Eye (tissue), 1 donor: ENCODE results near the gene RCL1.
"Not testable (repeated sequence)": the region's sequence is repeated elsewhere in the genome, so short reads cannot be mapped to it uniquely, and the experiment has no call there.

Source experiments
- DNase-seq: peaks from one replicate; pipeline ENCODE4 v3.0.0-alpha.2; 2015

Gene RCL1

GRCh38 chr9:4783191-4783590 lies 9.6 kb upstream of the RCL1 start:
- not testable (repeated sequence) for DNase-seq

GRCh38 chr9:4784403-4784802 lies 8.3 kb upstream of the RCL1 start:
- DNase-seq: no peak

DNA sequence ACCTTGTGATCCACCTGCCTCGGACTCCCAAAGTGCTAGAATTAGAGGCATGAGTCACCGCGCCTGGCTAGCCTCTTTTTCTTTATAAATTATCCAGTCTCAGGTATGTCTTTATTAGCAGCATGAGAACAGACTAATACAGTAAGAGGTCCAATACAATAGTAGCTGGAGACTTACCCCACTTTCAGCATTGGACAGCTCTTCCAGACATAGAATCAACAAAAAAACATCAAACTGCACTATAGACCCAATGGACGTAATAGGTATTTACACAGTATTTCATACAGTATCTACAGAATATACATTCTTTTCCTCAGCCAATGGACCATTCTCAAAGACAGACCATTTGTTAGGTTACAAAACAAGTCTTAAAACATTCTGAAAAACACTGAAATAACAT lies 6.1 kb upstream of the RCL1 start:
- no peak for DNase-seq

GRCh38 chr9:4787876-4788275 lies 4.9 kb upstream of the RCL1 start:
- no peak for DNase-seq

GRCh38 chr9:4788703-4789102 lies 4.0 kb upstream of the RCL1 start:
- DNase-seq: no peak

DNA sequence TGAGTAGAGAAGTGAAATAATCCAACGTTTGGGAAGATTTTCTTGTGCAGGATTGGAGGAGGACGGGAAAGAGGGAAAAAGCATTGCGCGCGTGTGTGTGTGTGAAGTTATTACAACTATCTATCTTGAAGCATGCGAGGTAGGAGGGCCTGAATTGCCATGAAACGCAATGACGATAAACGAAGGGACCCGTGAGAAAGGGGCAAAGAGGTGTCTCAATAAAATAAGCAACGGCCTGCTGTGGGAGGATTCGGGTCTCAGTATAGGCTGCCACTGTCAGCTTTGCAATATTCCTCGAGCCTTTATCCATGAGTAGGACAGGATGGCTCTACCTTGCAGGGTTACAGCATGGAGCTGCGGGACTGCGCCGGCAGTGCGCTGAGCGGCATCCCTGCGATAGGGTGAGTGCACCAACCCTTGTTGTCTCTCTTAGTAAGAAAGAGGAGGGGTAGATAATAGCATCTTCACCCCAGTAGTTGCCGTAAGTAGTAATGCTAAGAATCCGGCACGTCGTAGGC lies 631 bp upstream of the RCL1 start:
- DNase-seq: no peak

GRCh38 chr9:4793459-4794395 lies 983 bp downstream of the RCL1 start:
- DNase-seq: peak; percentile 82

GRCh38 chr9:4794691-4795090 lies 1.9 kb downstream of the RCL1 start:
- no peak for DNase-seq

GRCh38 chr9:4795108-4795507 lies 2.4 kb downstream of the RCL1 start:
- DNase-seq: not testable (repeated sequence)

- DNase-seq: no peak
Measured at GRCh38 chr9:4796530-4796929, 3.8 kb downstream of the RCL1 start.

DNA sequence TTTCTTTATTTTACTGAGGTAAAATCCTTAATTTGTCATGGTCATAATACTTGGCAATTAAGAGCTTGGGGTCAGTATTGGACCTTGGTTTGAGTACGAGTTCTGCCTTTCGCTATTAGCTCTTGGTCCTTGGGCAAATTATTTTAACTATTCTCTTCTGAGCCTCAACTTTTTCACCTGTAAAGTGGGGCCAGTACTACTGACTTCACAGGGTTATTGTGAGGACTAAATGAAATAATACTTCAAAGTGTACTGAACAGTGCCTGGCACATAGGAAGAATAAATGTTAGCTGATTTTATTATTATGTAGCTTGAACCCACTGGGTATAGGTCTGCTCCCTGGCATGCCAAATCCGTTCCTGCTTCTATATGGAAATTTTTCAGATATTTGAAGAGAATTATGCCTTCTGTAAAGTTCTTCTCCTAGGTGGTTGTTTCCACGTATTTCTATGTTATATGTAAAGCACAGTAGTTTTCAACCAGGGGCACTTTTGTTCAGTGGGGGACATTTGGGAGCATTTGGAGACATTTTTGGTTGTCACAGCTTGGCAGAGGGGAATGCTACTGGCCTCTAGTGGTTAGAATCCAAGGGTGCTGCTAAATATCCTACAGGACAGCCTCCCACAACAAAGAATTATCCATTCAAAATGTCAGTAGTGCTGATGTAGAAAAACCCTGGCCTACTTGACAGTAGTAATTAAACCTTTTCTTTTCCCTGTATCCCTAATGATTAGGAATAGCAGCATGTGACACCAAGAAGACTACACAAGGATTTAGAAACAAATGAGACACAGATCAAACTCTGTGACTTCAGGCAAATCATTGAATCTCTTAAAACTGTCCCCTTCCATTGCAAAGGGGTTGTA lies 4.5 kb downstream of the RCL1 start:
- peak; percentile 74 for DNase-seq

- DNase-seq: no peak
Measured at GRCh38 chr9:4797854-4798150, 5.1 kb downstream of the RCL1 start.

DNA sequence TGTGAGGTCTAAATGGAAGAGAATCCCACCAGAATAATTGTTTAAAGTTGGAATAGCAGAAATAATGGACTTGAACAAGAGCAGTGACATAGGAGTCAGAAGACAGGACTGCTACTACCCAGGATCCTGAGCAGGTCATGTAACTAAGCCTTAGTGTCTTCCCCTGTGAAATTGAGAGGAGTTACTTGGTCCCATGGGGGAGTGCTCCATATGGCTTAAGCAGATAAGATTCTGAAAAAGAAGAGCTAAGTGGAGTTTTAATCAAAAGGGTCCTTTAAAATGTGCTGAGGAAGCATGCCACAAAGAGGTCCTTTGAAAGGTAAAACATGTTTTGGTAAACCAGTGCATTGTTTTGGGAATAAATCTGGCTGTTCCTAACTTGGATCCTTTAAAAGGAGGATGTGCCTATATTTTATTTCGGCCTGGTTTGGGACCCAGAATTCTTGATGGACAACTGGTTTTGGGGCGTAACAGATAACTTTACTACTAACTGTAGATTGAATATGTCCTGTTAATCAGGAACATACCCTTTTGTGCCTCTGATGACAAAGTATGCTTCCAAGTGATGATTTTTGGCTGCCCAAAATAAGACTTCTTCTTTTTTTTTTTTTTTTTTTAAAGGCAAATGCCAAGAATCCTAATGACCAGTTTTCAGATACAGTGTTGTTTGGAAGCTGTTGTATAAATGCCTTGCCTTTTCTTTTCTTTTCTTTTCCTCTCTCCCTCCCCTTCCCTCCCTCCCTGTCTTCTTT lies 5.7 kb downstream of the RCL1 start:
- peak; percentile 5 for DNase-seq

- no peak for DNase-seq
Measured at GRCh38 chr9:4799033-4799430, 6.3 kb downstream of the RCL1 start.

DNA sequence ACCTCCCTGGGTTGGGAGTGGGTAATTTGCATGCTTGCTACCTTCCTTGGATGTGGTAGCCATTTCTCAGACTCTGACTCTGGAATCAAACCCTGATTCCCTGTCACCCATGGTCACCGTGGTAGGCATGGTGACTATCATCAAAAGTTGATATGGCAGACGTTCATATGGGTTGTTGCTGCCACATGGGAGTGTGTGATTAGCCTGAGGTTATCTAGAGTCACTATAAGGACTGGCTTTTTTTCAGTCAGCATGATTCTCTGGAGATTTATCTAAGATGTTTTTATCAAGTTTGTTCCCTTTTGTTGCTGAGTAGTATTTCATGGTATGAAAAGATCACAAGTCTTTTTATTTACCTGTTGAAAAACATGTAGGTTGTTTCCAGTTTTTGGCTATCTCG lies 7.0 kb downstream of the RCL1 start:
- no peak for DNase-seq

GRCh38 chr9:4801156-4801555 lies 8.4 kb downstream of the RCL1 start:
- no peak for DNase-seq

- no peak for DNase-seq
Measured at GRCh38 chr9:4803670-4804530, 11.2 kb downstream of the RCL1 start.

- DNase-seq: no peak
Measured at GRCh38 chr9:4804531-4805016, 11.8 kb downstream of the RCL1 start.

- no peak for DNase-seq
Measured at GRCh38 chr9:4805191-4805918, 12.6 kb downstream of the RCL1 start.

DNA sequence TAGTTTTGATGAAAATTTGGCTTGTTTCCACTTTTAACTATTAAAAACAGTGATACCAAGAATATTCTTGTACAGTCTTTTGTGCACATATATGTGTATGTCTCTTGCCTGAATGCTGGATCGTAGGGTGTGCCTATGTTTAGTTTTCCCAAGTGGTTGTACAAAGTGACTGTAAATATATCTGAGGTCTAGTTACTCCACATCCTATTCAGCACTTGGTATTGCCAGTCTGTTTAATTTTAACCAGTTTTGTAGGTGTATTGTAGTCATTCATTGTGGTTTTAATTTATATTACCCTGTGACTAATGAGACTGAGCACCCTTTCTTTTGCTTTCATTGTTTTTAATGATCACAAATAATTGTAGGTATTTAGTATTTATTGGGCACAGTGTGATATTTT lies 17.8 kb downstream of the RCL1 start:
- no peak for DNase-seq

DNA sequence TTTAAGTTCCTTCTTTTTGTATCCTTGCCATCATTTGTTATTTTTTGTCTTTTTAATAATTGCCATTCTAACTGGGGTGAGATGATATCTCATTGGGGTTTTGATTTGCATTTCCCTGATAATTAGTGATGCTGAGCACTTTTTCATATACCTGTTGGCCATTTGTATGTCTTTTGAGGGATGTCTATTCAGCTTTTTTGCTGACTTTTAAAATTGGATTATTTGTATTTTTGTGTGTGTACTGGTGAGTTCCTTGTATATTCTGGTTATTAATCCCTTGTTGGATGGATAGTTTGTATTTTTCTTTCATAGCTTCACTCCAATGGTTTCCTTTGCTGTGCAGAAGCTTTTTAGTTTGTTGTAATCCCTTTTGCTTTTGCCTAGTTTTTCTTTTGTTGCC lies 19.1 kb downstream of the RCL1 start:
- DNase-seq: no peak
